ENCODE data around the gene BMP3.
"Not testable (repeated sequence)": the region's sequence is repeated elsewhere in the genome, so short reads cannot be mapped to it uniquely, and the experiment has no call there.

Gene BMP3, protein sequence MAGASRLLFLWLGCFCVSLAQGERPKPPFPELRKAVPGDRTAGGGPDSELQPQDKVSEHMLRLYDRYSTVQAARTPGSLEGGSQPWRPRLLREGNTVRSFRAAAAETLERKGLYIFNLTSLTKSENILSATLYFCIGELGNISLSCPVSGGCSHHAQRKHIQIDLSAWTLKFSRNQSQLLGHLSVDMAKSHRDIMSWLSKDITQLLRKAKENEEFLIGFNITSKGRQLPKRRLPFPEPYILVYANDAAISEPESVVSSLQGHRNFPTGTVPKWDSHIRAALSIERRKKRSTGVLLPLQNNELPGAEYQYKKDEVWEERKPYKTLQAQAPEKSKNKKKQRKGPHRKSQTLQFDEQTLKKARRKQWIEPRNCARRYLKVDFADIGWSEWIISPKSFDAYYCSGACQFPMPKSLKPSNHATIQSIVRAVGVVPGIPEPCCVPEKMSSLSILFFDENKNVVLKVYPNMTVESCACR

DNA sequence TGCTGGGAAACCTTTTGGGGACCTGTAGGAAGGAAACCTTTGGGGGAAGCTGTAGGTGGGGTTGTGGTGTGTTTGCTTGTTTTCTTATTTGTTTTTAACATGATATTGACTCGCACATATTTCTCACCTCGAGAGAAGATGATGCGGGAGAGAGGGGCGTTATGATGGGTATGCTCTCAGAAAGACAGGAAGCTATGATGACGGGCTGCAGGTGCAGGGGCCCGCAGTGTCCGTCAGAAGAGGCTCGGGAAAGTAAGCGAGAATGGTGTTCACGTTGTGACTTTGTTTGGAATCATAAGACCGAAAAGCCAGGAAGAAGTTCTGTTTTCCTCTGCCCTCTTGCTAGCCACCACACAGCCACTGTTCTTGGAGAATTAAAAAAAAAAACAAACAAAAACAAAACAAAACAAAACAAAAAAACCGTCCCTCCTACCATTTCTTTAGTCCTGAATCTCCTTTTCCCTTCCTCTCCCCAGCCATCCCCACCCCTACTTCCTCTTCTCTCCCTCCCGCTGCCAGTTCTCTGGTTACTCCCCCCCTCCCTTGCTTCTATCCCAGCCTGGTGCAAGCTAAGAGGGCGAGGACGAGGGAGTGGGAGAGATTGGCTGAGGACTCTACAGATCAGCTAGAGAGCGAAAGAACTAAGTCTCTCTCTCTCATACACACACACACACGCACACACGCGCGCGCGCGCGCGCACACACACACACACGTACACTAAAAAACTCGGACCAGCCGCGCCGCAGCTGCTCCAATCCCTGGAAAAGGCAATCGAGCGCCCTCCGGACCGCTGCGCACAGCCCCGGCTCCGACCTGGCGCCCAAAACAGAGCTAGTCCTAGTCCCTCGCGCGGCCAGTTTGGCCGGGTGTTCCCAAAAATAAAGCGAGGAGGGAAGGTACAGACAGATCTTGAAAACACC is at the start of gene BMP3:
Gene BMP3, plus strand, starts transcription at position 648 of the 920 bp plus-strand sequence. CDS start 577 bp downstream, outside the sequence.
- no peak for DNase-seq

GRCh38 chr4:80986011-80986410 is 44.5 kb upstream of the BMP3 start:
- DNase-seq = no peak

GRCh38 chr4:80989921-80990544 is 40.5 kb upstream of the BMP3 start:
- peak in 5 of 56 donors; percentile 0 to 20 (median 1) for DNase-seq

- no peak for DNase-seq
Observed at GRCh38 chr4:80990851-80991250, 39.7 kb upstream of the BMP3 start.

- DNase-seq = no peak
Observed at GRCh38 chr4:80999943-81000342, 30.6 kb upstream of the BMP3 start.

GRCh38 chr4:81003597-81004111 is 26.9 kb upstream of the BMP3 start:
- no peak for DNase-seq

DNA sequence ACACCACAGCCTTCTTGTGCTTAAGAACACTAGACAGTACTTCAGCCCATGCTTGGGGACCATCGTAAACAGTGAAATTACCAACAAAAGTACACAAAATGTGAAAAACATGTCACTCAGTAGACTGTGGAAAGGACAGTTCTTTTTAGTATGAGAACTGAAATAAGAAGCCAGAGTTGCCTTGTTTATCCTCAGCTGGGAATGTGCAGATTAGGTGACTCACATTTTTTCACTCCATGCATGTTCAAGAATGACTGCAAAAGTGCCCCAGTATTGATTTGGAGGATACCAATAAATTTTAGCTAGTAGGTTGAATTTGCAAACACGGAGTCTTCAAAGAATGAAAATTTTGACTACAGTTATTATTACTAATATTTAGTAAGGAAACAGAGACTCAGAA is 23.1 kb upstream of the BMP3 start:
- DNase-seq = no peak

DNA sequence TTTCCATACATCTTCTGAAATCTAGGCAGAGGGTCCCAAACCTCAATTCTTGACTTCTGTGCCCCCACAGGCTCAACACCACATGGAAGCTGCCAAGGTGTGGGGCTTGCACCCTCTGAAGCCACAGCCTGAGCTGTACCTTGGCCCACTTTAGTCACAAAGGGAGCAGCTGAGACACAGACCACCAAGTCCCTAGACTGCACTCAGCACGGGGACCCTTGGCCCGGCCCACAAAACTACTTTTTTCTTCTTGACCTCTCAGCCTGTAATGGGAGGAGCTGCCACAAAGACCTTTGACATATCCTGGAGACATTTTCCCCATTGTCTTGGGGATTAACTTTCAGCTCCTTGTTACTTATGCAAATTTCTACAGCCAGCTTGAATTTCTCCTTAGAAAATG is 13.9 kb upstream of the BMP3 start:
- DNase-seq = not testable (repeated sequence)

GRCh38 chr4:81019006-81019405 is 11.5 kb upstream of the BMP3 start:
- DNase-seq = no peak

DNA sequence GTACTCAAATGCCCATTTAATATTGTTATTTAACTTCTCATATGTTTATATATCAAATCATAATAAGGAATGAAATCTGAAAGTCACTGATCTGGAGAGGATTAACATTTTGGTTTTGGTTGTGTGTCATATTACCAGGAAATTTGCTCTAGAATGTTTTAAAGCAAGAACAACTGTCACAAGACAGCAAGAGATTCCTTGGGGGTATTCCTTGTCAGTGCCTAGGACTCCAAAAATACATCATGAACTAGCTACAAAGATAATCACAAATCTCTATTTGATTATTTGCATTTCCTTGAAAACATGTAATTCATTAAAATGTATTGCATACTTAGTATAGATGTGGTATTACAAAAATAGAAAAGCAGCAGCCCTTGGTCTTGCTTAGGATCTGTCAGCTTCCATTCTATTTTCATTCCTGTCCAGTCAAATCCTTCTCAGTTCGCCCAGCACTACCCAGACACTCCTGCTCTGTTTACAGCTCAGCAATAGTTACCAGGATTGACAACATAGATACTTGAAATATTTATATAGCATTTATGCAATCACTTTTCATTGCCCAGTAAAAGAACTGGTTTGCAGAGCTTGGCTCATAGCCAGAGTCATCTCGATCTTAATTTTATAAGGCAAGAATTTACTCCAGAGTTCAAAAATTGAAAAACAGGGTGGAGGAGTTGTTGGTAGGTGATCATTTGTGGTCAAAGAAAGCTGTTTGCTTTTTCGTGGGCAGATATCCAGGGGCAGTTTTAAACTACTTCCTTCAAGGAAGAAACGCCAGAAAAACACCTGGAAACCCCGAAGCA is 9.2 kb upstream of the BMP3 start:
- DNase-seq = no peak

DNA sequence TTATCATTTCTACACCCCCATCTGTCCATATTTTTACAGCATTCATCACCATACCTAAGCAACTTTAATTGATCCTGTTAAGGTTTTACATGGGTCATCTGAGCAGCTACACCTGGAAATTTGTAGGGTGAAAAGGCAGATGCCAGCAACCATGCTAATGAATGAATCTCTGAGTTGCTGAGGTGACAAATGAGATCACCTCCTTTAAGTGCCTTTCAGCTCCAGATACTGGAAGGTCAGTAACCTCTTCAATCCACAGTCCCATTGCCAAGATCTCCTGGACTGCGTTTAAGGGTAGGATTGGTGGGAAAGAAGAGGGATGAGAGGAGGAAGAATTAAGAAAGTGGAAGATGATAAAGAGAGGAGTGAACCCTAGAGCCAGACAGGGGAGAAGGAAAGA is 8.5 kb upstream of the BMP3 start:
- no peak for DNase-seq

GRCh38 chr4:81023484-81023883 is 7.0 kb upstream of the BMP3 start:
- no peak for DNase-seq

DNA sequence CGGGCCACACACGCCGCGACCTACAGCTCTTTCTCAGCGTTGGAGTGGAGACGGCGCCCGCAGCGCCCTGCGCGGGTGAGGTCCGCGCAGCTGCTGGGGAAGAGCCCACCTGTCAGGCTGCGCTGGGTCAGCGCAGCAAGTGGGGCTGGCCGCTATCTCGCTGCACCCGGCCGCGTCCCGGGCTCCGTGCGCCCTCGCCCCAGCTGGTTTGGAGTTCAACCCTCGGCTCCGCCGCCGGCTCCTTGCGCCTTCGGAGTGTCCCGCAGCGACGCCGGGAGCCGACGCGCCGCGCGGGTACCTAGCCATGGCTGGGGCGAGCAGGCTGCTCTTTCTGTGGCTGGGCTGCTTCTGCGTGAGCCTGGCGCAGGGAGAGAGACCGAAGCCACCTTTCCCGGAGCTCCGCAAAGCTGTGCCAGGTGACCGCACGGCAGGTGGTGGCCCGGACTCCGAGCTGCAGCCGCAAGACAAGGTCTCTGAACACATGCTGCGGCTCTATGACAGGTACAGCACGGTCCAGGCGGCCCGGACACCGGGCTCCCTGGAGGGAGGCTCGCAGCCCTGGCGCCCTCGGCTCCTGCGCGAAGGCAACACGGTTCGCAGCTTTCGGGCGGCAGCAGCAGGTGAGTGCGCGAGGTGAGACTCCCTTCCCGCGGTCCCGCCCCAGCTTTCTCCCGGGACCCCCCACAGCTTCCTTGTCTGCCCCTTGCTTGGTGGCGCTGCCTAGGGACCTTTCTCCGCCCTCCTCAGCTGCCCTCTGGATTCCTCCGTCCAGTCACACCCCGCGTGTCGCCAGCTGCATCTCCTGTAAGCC is 678 bp downstream of the BMP3 start:
- DNase-seq = peak in 1 of 56 donors; percentile 4

DNA sequence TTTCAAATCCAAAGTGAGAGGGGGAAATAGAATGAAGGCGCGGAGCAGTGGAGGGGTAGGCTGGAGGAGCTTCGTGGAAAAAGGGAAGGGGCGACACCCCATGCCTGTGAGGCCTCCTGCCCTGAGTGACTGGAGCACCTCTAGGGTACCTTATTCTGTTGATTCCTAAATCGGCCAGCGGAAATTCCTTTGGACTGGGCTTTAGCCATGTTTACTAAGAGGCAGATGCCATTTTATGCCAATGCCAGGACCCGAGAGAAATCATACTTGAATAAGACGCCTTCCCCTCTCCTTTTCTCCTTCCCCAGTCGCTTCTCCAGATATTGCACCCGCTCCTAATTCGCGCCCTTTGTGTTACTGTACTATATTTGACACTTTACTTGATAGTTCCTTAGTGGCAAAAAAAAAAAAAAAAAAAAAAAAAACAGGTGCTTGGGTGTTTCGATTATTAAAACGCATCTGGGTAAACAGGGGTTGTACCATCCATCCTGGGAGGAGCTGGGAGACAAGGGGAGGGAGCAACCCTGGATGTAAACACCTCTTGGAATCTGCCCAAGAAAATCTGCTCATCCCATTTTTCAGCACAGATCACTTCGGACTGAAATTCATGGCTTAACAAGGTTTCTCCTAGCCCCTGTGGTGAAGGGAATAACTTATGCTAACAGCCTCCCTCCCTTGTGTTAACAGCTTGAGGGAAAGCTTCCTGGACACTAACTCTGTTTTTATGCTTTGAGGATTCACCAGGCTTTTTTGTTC is 1.5 kb downstream of the BMP3 start:
- no peak for DNase-seq

GRCh38 chr4:81032771-81033684 is 2.5 kb downstream of the BMP3 start:
- DNase-seq = no peak

DNA sequence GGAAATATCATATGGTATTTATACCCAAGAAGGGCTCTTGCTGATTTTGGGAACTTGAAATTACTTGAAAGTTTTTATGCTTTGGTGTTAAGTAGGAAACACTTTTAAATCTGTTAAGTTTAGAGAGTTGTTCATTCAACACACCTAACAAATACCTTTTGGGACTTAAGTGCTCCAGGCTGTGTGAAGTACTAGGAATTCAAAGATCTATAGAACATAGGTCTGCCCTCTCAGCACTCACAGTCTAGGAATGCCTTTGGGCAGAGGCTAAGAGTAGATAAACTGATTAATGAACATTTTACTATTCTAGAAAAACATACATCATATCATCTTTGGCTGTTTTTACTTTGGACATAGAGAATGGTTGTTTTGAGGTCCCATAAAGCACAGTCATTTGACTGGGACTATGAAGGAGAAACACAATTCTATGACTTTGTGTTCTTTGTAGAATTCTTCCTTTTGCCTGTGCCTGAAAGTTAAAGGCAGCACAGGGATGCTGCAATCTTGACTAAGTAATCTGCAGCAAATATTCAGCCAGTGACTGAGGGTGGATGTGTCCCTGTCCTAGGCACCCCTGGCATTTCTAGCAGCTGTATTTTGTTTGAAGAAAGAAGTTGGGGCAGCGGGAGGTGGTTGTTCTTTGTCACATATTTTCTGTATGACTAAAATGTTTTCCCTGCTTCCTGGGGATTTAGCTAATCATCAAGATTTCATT is 8.3 kb downstream of the BMP3 start:
- DNase-seq = no peak

DNA sequence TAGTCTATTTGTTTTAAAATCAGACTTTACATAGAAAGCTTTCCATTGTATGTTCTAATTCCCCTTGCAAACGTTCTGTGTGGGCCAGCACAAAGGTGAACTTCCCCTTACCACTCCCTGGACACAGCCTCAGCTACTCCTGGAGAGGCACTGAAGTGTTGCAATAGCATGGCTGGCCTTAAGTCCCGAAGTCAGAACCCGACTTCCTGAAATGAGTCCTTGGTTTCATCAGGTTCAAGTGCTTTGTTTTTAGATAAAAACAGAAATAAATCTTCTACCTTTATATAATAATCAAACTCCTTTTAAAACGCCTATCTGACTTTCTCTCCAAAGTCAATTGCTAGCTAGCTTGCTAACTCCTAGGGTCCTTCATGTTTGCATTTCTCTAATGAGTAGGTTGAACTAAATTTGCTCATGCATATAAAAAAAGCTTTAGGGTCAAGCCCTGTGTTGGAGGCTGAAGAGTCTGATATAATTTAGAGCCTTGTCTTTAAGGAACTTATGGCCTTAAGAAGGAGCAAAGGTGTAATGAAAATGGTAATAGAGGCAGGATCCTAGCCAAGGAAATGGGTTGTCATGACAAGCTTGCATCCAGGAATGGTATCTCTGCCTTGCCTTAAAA is 9.0 kb downstream of the BMP3 start:
- DNase-seq = no peak

All from amygdala (tissue), 56 donors.